RWPE2 (cell line): ENCODE results near the gene DVL1.

Source experiments
- ATAC-seq: fragments of 200-7000 bp; cut with Tn5 transposase; 3 replicates; pipeline ENCODE4 v1.9.1; 2021; ENCODE audit warnings: low read depth
- DNase-seq: peaks from one replicate; pipeline ENCODE4 v3.0.0-alpha.2; 2020; ENCODE audit warnings: low spot score
- H3K27ac ChIP-seq: fragments of 450-650 bp; 2 replicates; pipeline ENCODE4 v1.5.1; 2017; ENCODE audit warnings: mild to moderate bottlenecking; ENCODE audit not compliant: poor library complexity, severe bottlenecking
- H3K27me3 ChIP-seq: fragments of 250-450 bp; sonication (Bioruptor Pico); 2 replicates; pipeline ENCODE4 v1.5.1; 2021; ENCODE audit warnings: mild to moderate bottlenecking, moderate library complexity; ENCODE audit not compliant: insufficient read depth, poor library complexity, severe bottlenecking
- H3K36me3 ChIP-seq: fragments of 250-450 bp; sonication (Bioruptor Pico); 2 replicates; pipeline ENCODE4 v1.5.1; 2020; ENCODE audit warnings: low read depth, mild to moderate bottlenecking, moderate library complexity
- H3K4me1 ChIP-seq: fragments of 250-450 bp; sonication (Bioruptor Pico); 2 replicates; pipeline ENCODE4 v1.5.1; 2021; ENCODE audit warnings: mild to moderate bottlenecking, moderate library complexity; ENCODE audit not compliant: insufficient read depth, poor library complexity, severe bottlenecking
- H3K4me3 ChIP-seq: fragments of 250-450 bp; sonication (Bioruptor Pico); 2 replicates; pipeline ENCODE4 v1.5.1; 2021; ENCODE audit warnings: mild to moderate bottlenecking, moderate library complexity; ENCODE audit not compliant: severe bottlenecking
- H3K9me3 ChIP-seq: fragments of 250-450 bp; sonication (Bioruptor Pico); 2 replicates; pipeline ENCODE4 v1.5.1; 2021; ENCODE audit warnings: mild to moderate bottlenecking, moderate library complexity; ENCODE audit not compliant: severe bottlenecking
- TF ChIP-seq, protein P1 (sequence below): fragments of 450-650 bp; IDR thresholded peaks from one replicate; pipeline ENCODE4 v1.5.1; 2017; ENCODE audit warnings: mild to moderate bottlenecking, moderate library complexity; ENCODE audit not compliant: poor library complexity, severe bottlenecking

Gene DVL1

DNA sequence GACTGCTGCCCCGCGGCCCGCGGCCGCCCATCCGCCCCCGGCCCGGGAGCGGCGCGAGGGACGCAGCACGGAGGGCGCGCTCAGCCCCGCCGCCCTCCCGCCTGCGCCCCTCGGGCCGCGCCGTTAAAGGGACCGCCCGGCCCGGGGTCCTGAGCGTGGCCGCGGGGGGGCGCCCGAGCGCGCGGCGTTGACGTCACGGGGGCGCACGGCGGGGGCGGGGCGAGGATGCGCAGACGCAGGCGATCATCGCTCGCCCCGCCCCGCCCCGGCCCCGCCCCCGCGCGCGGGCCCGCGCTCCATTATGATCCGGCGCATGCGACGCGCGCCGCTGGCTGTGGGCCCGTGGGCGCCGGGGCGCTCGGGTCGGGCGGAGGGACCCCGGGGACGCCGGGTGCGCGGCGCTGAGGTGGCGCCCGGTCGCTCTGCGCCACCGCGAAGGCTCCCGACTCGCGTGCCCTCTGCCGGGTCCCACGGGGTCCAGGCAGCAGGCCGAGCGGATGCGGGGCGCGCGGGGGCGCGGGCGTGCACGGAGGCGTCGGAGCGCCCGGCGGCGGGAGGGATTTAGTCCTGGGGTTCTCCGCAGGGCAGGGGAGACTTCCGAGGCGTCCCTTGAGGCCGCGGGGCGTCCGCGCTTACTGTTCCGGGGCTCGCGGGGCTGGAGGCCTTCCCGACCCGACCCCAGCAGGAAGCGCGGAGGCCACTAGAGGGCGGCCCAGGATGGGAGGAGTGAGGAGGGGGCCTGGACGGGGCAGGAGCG, at the start of gene DVL1:
Gene DVL1 (minus strand): TSS at position 163 of the 757 bp plus-strand sequence. CDS start 353 bp downstream, outside the sequence.
- Histone ChIP-seq H3K9me3 (no peaks in the 10 kb centered on the region), H3K27ac (peak within 1 kb of the TSS; percentile 98), H3K4me1 (peaks cover 23% of the 10 kb centered on the region), H3K4me3 (peak within 1 kb of the TSS; percentile 90), H3K27me3 (no peaks in the 10 kb centered on the region), H3K36me3 (no peaks in the 10 kb centered on the region)
- DNase-seq (no peak), ATAC-seq (no peak)
- TF ChIP-seq, protein P1, sequence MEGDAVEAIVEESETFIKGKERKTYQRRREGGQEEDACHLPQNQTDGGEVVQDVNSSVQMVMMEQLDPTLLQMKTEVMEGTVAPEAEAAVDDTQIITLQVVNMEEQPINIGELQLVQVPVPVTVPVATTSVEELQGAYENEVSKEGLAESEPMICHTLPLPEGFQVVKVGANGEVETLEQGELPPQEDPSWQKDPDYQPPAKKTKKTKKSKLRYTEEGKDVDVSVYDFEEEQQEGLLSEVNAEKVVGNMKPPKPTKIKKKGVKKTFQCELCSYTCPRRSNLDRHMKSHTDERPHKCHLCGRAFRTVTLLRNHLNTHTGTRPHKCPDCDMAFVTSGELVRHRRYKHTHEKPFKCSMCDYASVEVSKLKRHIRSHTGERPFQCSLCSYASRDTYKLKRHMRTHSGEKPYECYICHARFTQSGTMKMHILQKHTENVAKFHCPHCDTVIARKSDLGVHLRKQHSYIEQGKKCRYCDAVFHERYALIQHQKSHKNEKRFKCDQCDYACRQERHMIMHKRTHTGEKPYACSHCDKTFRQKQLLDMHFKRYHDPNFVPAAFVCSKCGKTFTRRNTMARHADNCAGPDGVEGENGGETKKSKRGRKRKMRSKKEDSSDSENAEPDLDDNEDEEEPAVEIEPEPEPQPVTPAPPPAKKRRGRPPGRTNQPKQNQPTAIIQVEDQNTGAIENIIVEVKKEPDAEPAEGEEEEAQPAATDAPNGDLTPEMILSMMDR, result peak; percentile 63

DNA sequence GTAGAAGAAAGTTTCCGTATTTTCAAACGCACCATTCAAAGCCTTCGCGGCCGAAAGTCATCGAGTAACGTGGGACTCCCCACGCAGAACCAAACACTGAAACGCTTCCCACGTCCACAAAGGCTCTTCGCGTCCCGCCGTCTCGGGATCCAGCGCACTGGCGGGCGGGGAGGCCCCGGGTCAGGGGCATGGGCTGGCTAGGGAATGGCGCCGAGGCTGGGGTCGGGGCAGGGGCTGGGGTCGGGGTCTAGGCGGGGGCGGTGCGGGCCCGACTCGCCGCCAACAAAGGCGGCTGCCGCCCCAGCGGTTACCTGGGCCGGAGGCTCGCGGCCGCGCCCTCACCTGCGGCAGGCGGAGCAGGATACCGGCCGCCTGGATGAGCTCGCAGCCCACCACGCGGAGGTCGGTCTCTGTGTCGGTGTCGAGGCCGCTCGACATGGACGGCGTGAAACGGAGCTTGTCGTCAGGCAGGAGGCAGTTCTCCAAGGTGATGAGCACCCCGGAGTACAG, 49.5 kb upstream of the DVL1 start:
- Histone ChIP-seq H3K27me3 (no peaks in the 10 kb centered on the region), H3K9me3 (no peaks in the 10 kb centered on the region), H3K4me1 (peaks cover 4% of the 10 kb centered on the region), H3K4me3 (peak overlapping the region; percentile 73), H3K27ac (peak overlapping the region; percentile 66), H3K36me3 (peaks cover 71% of the 10 kb centered on the region)
- TF ChIP-seq, protein P1, result no peak
- ATAC-seq (peak; percentile 0; the same call in 1 of the 3 replicates), DNase-seq (no peak)

DNA sequence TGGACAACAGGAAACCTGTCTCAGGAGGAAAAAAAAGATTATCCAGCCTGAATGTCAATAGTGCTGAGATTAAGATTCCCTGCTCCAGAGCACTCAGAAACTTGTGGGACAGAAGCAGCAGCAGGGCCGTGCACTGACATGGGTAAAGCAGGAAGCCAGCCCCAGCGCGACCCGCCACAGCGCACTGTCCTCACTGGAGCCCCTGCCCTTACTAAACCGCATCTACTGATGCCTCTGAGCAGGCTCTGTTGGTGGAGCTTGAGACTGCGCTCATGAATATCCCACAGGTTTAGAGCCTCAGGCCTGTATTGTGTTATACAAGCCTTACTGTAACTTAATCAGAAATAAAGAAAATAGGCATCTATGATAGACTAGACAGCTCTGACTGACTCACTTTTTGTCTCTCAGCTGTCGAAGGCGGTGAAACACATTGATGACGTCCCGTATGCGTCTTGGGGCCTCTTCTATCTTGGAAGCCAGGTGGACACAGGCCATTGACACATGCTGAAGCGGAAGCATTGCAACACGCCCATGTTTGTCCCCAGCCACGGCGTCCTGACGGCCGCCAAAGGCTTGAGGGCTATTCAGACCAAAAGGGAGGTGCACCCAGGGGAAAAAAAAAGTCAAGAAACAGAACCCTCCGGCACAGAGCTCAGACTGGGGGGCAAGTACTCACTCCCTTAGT, 48.8 kb upstream of the DVL1 start:
- H3K27me3 ChIP-seq, result no peaks in the 10 kb centered on the region
- no peak for DNase-seq
- H3K36me3 ChIP-seq, result peaks cover 78% of the 10 kb centered on the region
- H3K4me3 ChIP-seq, result peak overlapping the region; percentile 73
- TF ChIP-seq, protein P1, result no peak
- H3K27ac ChIP-seq, result peak overlapping the region; percentile 66
- ATAC-seq, result no peak
- H3K9me3 ChIP-seq, result no peaks in the 10 kb centered on the region
- peaks cover 4% of the 10 kb centered on the region for H3K4me1 ChIP-seq

DNA sequence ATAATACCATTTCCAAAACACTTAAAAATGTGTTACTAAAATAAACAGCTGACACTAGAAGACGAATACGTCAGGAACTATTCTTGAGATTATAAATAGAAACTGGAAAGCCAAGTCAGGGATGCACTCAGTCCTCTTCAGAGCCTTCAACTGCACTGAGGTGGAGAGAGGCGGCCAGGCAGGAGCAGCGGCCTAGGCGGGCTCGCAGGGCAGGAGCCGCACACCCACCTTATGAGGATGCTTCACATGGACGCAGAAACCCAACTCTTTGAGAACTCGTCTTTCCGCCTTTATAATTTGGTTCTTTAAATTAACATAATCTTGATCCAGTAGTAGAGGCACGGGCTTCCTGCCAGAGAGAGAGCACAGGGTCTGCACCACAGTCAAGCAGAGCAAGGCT, 45.9 kb upstream of the DVL1 start:
- Histone ChIP-seq H3K4me3 (no peak overlapping the region), H3K9me3 (no peaks in the 10 kb centered on the region), H3K27ac (no peak overlapping the region), H3K4me1 (no peaks in the 10 kb centered on the region), H3K27me3 (no peaks in the 10 kb centered on the region), H3K36me3 (peaks cover 83% of the 10 kb centered on the region)
- ATAC-seq (no peak), DNase-seq (no peak)
- TF ChIP-seq, protein P1, result no peak
